ENCODE measurements around the gene RNF157.
A peak's percentile ranks its signal among the peaks of the same experiment; 100 is the strongest.

RNF157 gene

DNA sequence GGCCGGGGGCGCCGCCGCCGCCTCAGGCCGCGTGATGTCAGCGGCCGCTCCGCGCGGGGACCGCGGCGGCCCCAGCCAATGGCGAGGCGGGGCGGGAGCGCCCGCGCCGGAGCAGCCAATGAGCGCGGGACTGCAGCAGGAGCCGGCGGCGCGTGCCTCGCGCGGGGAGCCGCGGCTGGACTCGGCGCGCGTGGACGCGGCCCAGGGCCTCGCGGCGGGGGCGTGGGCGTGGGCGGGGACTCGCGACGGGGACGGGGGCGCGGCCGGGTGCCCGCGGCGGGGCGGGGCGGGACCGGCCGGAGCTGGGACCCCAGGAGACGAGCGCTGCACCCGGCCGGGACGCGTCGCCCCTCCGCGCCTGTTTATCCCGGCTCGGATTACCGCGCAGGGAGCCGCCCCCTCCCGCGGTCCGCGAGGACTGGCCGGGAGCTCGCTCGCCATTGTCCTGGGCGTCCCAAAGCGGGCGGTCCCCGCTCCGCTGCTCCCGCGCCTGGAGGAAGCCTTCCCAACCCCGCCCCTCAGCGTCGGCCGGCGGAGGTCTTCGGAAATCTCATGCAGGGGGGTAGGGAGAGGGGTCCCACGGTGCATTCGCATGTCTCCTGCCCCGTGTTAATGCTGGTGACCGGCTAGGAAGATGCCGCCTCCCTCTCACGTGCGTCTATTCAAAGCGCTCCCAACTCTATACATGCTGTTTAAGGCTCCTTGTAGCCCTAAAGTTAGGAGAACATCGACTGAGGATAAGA is at the start of gene RNF157:
TSS of gene RNF157 (minus strand) at position 33 of the 743 bp plus-strand sequence. CDS start 253 bp downstream, outside the sequence.
- DNase-seq = peak; percentile 21

DNA sequence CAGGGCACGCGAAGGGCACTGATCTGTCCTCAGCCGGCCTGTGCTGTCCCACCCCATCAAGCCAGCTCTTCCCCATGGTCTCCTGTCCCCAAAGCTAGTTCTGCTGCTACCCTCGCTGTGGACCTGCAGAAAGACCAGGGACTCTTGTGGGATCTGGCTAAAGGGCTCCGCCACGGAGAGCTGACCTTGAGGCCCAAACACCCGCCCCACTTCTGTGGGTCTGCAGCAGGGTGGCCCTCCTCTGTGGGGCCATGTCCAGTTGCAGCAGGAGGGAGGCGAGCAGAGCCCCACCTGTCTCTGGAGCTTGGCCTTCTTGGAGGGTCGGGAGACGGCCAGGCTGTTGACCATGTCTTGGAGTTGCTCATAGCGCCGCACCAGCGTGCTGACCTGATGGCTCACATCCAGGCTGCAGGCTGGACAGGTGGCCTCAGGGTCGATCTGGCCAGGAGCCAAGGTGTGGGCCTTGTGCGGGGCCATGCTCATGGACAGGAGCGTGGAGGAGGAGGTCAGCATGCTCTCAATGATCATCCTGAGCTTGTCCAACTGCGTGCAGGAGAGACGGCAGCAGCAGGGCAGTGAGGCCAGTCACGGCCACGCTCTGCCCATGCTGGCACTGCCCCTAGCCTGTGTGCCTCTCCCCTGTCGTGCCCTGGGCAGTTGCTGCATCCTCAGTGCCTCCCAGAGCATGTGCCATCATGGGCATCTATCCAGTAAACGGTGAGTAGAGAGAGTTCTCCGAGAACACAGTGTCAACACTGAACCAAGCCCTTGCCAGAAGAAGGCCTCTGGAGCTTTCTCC is 41.5 kb upstream of the RNF157 start:
- DNase-seq = no peak

DNA sequence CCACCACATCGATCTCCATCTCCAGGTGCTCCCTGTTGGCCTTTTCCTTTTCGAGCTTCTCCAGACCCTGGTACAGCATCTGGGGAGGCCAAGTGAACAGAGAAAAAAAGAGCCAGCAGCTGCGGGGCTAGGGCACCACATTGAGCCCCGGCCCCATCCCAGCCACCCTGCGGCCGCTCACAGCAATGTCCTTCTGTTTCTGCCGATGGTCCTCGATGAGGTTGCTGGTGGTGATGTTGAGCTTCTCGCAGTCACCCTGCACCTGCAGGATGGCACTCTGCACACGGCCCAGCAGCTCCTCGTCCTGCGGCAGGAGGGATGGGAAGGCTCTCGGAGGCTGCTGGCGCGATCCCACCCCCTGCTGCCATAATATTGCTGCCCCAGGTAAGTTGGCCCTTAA is 40.4 kb upstream of the RNF157 start:
- no peak for DNase-seq

DNA sequence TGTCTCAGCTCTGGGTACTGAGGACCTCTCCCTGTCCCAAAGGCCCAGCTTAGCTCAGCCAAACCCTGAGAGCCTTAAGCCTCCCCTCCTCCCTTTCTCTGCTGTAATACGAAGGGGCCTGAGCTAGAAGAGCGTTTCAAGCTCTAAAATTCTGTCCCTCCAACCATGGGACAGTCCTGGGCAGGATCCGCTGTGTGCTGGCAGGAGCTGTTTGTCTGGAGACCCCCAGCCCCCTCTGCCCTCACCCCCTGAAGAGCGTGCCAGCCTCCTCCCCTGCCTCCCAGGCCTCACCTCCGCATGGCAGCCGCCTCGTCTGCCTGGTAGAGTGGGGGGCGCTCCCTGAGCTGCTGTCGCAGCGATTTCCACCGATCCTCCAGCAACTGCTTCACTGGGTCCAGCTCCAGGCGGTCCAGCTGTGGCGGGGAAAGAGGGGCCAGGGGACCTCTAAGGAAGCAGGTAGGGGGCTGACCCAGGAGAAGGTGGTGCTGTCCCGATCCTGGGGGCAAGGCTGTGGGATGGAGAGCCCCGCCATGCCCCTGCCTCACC is 39.5 kb upstream of the RNF157 start:
- no peak for DNase-seq

DNA sequence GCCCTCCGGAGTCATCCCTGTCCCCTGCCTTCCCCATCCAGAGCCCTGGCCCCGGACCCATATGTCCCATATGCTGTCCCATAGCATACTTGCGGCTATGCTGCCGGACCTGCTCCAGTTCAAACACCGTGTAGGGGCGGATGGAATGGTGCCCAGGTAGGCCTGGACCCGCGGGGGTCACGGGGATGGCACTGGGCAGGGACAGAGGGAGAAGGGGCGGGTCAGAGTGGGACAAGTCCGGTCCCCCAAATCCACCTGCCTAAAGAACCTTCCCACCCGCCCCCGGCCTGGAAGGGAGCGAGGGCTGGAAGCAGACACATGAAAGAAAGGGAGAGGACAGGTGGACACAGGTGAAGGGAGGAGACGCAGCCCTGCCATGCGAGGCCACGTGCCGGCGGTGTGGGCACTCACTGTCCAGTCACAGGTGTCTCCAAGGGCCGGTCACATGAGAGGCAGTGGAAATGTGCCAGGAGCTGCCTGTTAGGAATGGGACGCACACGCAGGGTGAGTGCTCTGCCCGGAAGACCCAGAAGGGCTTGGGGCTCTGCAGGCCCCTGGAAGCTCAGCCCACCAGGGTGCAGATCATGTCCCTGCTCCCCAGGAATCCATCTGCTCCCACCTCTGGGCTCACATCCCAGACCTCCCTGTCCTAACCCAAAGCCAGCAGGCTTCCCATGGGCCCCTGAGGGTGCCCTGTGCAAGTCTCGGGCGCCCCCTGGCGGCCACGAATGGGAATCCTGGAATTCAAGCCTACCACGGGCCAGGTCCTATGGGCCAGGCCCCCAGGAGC is 38.9 kb upstream of the RNF157 start:
- peak; percentile 55 for DNase-seq

DNA sequence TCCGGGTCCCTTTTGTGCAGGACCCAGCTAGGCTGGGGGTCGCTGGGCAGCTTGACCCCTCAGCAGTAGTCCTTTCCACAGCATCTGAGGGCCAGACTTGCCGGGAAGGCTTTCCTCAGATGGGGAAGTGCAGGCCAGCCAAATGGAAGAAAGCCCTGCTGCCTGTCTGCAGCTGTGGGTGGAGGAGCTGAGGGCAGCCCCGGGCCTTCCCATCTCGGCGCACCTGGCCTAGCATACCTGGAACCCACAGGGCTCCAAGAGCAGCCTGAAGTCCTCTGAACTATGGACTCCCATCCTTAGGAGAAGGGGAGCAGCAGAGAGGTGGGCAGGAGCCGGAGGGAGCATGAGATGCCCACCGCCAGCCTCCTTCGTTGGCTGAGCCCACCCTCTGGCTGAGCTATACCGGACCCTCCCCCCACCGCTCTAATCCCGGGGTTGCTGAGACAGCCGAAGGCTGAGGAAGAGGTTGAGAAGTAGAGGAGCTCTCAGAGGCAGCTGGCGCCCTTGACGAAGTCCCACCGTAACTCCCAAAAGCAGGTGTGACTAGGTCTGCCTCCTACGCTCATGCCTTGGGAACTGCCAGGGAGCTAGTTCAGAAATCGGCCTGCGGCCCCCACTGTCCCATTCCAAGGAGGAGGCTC is 38.1 kb upstream of the RNF157 start:
- no peak for DNase-seq

DNA sequence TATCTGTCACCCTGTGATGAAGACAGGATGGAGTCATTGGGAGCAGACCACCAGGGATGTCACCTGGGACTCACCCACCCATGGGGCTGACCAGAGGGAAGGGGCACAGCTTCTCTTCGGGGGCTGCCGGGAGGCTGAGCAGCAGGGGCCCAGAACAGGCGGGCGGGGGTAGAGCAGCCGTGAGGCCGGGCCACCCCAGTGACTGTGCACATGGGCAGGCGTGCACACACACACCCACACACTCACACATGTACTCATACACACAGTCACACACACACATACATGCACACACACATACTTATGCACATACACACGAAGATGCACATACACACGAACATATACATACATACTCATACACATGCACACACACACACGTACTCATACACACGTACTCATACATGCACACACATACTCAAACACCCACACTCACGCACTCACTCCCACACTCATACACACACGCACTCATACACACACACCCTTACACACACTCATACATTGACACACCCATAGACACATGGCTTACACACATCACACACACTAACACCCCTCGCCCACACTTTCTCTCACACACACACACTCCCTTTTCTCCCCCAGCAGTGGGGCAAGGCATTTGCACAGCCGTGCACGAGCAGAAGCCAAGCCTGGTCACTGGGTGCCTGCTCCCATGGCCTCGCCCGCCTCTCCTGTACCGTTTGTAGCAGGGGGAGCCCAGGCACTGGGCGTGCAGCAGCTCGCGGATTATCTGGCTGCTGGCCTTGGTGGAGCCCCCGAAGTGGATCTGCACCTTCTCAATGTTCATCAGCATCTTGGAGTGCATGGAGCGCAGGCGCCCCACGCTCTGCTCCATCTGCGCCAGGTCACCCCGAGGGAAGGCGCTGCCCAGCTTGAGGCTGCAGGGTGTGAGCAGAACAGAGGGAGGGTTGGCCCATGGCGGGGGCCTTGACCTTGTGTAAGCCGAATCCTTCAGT is 37.3 kb upstream of the RNF157 start:
- DNase-seq = no peak

DNA sequence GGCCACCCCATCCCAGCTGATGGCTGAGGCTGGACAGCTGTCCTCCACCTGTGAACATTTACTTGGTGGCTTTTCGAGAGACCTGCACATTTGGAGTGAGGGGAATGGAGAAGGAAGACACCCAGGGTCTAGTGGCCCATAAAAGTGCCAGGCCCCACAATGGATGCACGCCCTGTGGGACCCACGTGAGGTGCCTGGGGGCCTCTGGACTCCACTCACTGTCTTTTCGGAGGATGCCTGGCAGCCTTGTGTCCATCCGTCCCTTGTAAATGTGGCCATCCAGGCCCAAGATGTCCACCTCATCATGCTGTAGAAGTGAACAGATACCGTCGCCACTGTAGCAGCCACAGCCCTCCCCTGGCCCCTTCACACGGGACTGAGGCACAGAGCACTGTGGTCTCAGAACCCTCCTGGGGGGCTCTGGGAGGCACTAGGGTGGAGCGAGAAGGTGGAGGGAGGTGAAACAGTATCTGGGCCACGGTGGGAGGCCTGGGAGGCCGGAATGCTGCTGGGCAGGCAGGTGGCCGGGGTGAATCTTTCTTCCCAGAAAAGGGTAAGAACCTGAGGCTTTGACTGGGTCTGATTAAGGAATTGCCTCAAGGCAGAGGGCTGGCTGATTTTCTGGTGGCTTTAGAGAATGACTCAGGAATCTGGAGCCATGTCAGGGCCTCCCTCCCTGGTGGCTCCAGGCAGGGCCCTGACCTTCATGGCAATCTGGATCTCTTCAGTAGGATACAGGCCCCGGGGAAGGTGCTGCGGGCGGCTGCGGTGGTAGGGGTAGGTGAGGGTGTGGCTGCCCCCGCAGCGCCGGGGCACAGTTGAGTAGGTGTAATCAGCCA is 36.4 kb upstream of the RNF157 start:
- no peak for DNase-seq

DNA sequence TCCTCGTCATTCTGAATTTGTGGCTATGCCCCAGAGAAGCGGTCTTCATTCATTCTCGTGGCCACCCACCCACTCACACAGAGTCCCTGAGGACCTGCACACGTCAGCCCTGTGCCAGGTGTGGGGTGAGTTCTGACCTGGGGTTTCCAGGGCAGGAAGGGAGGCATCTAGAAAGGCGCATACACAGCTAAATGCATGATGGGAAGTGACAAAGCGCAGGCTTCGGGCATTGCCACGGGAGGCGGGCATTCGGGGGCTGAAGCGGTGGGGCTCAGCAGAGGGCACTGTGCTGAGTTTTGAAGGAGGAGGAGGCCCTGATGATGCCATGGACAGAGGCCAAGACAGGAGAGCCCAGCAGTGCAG is 35.8 kb upstream of the RNF157 start:
- DNase-seq = no peak

DNA sequence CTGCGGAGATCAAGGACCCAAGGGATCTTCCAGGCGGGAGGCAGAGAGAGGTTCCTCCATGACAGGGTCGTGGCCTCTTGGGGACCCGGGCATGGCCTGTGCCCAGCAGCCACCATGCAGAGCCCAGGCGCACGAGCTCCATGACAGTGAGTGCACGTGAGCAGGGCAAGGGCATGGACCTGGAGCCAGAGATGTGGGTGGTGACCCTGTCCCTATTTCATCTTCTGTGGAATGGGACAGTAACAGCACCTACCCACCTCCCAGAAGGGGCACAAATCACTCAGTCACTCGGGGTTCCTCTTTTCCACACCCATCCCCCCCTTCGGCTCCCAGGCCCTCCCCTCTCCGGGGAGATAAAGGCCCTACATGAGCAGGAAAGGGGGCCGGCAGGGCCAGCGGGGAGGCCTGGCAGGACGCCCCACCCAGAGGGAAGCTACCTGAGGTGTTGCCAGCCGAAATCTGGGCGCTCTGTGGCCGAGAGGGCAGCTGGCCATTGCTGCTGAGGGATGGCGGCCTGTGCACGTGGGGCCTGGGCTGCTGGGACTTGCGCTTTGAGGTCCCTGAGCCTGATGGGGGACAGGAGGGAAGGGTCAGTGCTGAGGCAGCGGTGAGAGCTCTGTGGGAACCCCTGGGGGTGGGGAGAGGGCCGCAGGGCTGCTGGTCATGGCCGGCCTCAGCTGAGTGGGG is 35.2 kb upstream of the RNF157 start:
- DNase-seq = no peak

DNA sequence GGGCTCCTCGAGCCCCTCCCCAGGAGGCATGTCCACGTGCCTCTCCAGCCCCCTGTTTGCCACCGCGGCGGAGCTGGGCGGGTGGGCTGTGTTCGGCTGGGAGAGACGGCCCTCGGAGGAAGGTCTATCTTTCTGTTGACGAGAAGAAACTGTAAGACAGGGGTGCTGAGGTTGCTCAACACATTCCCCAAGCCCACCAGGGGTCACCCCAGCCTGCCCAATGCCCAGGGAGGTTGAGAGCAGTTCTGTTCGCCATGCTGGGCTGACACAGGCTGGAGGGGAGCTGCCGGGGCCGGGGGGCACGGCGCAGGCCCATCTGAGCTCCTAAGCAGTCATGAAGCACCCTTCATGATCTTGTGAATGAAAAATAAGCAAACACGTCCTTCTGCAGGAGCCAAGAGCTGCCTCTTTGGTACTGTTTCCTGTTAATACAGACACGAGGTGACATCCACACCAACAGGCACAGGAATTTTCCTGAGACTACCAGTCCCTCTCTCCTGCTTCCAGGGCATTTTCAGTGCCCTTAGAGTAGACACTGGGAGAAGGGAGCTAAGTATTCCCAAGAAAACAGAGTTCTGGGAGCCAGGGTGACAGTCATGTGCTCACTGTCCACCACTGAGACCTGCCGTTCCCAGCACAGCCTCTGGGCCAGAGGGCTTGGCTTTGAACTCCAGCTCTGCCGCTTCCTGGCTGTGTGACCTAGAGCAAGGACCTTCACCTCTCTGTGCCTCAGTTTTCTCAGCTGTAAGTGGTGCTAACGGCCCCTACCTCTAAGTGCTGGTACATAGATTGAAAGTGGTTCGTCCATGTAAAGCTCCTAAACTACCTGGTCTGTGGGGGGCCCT is 34.0 kb upstream of the RNF157 start:
- DNase-seq = no peak

DNA sequence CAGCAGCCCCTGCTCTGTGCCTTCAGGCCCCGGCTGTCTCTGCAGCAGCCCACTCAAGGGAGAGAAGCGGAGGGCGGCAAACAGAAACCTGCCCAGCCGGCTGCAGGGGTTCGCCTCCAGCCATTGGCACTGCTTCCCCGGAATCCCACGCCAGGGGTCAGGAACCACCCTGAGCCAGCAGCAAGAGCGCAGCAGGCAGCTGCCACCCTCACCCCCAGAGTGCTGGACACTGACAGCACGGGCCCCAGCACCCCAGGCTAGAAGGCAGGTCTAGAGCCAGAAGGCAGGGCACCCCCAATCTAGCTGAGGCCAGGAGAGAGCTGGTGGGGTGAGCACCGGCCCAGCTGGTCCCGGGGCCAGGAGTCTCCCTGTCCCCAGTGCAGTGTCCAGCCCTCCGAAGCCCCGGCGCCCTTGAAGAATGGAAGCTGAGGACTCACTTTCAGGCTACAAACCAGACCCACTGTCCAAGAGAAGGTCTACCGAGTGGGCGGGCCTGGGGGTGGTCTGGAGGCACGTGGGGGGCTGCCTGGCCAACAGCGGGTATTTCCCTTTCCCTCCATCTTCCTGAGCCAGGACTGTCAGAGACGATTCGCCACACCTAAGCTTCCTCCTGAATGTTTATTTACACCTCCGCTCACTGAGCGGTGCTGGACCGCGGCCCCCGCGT is 33.3 kb upstream of the RNF157 start:
- DNase-seq = no peak

DNA sequence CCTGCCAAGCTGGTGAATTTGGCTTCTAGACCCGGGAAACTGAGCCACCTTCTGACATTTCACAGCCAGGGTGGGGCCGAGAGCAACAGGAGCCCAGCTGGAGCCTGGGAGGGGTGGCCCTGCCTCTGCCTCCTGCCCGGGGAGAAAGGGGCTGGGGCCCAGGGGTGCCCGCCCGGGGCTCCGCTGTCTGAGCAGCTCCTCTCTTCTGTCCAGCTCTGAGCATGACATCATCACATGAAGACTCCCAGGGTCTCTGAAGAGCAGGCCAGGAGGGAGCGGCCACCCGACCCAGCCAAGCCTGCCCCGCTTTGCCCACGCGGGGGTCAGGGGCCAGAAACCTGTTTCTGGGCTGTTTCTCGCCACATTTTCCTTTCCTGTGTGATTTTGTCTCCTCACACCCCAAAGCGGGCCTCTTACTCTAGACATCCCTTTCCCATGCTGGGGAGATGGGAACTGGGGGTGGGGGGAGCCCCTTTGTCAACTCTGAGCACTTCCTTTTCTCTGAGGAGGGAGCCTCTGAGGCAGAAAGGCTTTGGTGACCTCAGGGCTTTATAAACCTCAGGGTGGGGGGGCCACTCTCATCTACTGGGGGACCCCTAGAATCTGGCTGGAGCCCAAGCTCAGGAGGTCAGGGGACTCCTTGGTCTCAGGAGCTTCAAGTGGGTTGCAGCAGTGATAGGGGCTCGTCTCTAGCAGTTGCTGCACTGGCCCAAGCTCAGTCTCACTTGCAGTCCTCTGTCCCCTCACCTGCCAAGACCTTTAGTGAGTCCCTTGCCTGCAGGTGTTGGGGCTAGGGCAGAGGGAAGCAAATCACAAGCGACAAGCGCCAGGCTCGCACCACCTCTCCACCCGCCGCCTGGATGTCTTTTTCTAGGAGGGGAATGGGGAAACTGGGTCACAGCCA is 32.5 kb upstream of the RNF157 start:
- DNase-seq = no peak

DNA sequence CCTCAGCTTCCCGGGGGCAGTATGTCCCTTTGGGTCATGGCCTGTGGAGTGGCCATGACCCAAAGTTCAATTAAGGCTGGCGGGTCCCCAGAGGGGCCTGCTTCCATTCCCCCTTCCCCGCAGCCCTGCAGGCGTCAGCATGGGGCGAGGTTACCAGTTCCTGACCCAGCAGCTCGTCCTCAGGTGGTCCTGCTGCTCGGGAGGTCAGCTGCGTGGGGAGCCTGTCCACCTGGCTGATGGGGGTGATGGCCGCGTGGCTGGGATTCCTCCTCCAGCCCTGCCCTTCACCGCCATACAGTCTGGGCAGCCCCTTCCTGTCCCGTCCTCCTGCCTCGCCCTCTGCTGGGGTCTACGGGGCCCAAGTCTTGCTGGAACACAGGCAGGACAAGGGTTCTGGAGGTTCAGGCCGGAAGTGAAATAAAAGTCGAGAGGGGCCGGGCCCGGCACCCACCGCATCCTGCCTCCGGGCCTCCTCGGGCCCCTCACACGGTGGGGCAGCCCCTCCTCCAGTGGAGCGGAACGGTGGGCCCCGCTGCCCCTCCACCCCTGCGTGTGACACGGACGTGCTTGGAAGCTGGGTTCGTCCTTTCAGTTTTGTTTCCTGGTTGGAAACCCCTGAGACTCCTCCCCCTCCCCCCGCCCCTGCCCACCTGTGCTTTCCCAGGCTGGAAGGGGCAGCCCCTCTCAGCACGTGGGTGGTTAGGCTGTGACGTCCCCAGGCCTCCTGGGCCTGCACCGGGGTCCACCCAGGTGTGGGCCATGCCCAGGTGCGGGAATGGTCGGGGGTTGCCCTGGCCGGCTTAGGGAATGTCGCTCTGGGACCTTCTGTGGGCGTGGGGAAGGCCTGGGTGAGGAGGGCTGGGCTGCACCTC is 31.6 kb upstream of the RNF157 start:
- no peak for DNase-seq

DNA sequence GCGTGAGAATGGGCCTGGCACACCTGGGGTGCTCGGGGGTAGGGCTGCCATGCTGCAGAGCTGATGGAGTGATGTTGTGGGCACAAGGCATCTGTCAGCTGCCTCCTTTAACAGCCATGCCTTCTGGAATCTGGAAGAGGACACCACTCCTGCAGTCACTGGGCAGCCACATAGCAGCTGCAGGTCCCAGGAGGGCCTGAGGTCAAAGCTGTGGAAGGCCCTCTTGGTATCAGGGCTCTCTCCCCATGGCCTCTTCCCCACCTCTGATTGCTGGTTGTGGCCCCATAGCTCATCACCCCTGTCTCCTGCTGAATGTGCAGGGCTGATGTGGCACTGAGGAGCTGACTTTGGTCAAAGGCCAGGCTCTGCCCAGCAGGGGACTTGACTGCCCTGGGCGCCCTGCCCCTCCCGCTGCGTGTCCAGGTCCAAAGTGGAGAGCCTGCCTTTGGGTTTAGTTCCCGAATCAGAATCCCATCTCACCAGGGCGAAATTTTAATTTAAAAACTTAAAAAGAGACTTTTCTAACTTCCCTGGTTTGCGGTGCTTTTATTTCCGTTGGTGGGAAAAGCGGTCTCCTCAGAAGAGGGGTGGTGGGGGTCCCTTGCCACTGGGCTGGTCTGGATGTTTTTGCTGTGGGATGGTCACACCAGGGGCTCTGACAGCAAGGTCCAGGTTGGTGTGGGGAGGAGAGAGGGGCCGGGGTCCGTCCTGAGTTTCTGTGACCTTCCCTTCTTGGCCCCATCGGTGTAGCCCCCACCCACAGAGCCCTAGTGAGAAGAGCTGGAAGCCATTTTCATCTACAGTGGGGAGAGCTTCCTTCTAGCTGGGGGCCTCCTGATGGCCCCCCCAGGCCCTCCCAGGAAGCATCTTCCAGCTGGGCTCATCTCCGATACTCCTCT is 30.7 kb upstream of the RNF157 start:
- no peak for DNase-seq

Measured in MV-4-11 (cell line).